GM19193 (cell line): ENCODE data around the gene MIB2.

Source experiments
- POLR2A ChIP-seq: IDR thresholded peaks from 4 replicates; pipeline ENCODE4 v1.6.1; 2011; ENCODE audit not compliant: insufficient read depth, insufficient read length; ENCODE audit errors: extremely low read depth

MIB2 gene

DNA sequence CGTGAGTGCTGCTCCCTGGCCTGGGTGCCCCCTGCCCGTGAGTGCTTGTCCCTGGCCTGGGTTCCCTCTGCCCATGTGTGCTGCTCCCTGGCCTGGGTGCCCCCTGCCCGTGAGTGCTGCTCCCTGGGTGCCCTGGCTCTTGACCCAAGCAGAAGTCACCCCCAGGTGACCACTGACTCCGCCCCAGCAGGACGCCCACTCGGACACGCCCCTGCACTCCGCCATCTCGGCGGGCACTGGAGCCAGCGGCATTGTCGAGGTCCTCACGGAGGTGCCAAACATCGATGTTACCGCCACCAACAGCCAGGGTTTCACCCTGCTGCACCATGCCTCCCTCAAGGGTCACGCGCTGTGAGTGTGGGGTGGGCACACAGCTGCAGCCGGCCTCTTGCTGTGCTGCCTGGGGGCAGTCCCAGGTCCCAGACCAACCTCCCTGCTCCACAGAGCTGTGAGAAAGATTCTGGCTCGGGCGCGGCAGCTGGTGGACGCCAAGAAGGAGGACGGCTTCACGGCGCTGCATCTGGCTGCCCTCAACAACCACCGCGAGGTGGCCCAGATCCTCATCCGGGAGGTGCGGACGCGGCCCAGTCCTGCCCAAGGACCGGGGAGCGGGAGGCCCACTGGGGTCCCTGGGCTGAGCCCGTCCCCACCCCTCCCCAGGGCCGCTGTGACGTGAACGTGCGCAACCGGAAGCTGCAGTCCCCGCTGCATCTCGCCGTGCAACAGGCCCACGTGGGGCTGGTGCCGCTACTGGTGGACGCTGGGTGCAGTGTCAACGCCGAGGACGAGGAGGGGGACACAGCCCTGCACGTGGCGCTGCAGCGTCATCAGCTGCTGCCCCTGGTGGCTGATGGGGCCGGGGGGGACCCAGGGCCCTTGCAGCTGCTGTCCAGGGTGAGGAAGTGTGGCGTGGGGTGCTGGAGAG, 12.8 kb downstream of the MIB2 start:
- TF ChIP-seq POLR2A: no peak

DNA sequence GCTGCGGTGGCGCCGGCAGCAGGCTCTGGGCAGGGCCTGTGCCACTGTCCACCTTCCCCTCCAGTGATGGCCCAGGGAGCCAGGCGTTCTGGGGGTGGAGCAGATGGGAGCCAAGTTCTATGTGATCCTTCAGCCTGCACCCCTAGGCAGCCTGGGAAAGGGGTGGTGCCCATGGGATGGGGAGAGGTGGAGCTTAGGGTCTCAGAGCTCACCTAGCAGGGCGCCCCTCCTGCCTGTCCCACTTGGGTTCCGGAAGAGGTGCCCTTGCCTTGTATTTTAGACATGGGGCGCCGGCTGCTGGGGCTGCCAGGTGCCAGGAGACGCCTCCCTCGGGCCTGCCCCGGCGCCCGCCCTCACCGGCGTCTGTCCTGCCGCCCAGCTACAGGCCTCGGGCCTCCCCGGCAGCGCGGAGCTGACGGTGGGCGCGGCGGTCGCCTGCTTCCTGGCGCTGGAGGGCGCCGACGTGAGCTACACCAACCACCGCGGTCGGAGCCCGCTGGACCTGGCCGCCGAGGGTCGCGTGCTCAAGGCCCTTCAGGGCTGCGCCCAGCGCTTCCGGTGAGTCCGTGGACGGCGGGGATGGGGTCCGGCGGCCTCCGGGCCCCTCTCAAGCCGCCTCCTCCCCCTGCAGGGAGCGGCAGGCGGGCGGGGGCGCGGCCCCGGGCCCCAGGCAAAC, 13.6 kb downstream of the MIB2 start:
- TF ChIP-seq POLR2A: peak; percentile 37

DNA sequence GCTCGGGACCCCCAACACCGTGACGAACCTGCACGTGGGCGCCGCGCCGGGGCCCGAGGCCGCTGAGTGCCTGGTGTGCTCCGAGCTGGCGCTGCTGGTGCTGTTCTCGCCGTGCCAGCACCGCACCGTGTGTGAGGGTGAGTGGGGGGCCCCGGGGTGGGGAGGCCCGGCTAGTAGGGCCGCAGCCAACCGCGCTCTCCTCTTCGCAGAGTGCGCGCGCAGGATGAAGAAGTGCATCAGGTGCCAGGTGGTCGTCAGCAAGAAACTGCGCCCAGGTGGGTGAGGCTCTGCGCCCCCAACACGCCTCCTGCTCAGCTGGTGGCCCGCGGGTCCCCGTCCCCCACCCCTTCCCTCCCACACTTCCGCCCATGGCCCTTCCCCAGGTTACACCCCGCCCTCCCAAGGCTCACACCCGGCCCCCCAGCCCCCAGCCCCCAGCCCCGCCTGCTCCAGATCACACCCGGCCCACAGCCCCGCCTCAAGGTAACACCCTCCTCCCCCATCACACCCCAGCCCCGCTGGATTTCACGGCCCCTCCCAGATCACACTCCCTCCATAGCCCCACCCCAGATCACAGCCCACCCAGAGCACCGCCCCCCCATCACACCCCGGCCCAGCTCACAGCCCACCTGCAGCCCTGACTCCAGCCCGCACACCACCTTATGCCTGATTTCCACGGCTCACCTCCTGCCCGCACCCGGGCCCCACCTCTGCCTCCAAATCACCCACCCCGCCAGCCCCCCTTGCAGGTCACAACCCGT, 14.3 kb downstream of the MIB2 start:
- no peak for TF ChIP-seq POLR2A

DNA sequence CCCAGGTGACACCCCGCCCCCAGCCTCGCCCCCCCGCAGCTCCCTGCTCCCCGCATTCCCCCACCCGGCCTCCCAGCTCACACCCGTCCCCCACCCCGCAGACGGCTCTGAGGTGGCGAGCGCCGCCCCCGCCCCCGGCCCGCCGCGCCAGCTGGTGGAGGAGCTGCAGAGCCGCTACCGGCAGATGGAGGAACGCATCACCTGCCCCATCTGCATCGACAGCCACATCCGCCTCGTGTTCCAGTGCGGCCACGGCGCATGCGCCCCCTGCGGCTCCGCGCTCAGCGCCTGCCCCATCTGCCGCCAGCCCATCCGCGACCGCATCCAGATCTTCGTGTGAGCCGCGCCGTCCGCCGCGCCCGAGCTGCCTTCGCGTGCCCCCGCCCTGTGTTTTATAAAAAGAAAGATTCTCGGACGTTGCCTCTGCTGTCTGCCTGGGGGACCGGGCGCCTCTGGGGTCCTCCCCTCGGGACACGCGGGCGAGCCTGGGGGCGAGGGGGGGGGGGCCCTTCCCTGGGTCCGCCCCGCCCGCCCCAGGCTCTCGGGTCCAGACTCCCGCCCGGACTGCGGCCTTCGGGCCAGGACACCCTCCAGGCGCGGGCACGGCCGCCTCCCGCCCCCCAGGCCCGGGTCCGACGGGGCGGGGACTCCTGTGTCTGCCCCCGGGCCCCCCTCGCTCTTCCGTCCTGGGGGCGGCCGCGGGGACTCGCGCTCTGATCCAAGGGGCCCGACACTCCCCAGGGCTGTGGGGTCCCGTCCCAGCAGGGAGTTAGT, 15.1 kb downstream of the MIB2 start:
- peak; percentile 46 for TF ChIP-seq POLR2A

DNA sequence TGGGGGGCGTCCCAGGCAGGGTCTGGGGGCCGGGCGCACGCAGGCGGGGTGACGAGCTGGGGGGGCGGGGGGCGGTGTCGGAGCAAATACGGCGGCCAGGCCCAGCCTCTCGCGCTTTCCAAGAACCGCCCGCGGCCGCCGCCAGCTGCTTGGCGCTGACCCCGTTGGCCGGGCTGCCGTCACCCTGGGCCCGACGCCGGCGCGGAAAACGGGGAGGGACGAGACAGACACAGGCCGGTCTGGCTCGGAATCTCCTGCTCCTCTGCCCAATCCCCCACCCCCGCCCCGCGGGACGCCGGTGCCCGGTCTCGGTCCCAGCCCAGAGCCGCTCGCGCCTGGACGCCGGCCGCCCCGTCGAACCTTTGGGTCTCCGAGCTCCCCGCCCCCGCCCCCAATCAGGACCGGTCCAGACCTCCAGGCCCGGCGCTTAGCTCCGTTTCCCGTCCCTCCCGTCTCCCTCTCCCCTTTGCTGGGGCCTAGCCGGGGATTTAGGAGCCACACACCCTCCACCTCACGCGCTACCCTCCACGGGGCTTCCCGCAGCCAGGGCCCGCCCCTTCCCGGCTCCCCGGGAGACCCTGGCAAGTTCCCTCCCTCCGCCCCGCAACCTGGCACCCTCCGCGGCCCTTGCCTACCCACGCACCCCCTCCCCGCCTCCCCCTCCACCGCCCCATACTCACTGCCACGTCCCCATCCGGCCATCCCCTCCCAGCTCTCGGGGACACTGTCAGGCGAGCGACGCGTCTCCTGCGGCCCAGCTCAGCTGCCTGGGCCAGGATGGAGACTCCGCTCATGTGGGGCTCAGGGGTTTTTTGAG, 15.9 kb downstream of the MIB2 start:
- no peak for TF ChIP-seq POLR2A

DNA sequence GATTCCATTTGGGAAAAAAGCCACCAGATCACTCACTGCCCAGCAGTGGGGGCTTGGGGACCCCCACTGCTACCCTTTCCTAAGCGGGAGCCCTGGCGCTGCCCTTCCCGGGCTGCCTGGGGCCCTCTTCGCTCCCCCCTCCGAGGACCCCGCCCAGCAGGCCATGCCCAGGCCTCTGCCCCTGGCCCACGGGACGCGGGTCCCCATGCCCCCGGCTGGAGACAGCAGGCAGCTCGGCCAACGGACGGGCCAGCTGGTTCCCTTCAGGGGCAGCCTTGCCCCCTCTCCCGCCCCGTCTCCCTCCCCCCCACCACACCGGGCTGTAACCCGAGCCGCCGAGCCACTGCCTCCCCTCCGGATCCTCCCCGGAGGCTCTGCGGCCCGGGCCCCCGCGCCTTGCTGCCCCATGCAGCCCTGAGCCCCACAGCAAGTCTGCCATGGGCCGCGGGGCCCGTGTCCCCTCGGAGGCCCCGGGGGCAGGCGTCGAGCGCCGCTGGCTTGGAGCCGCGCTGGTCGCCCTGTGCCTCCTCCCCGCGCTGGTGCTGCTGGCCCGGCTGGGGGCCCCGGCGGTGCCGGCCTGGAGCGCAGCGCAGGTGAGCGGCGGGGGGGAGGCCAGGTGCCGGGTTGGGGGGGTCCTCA, 16.6 kb downstream of the MIB2 start, which contains the start of gene MMP23B:
MMP23B (plus strand) TSS at position 392 of the 639 bp plus-strand sequence; CDS start at position 438, 46 bp downstream.
- TF ChIP-seq POLR2A: no peak

DNA sequence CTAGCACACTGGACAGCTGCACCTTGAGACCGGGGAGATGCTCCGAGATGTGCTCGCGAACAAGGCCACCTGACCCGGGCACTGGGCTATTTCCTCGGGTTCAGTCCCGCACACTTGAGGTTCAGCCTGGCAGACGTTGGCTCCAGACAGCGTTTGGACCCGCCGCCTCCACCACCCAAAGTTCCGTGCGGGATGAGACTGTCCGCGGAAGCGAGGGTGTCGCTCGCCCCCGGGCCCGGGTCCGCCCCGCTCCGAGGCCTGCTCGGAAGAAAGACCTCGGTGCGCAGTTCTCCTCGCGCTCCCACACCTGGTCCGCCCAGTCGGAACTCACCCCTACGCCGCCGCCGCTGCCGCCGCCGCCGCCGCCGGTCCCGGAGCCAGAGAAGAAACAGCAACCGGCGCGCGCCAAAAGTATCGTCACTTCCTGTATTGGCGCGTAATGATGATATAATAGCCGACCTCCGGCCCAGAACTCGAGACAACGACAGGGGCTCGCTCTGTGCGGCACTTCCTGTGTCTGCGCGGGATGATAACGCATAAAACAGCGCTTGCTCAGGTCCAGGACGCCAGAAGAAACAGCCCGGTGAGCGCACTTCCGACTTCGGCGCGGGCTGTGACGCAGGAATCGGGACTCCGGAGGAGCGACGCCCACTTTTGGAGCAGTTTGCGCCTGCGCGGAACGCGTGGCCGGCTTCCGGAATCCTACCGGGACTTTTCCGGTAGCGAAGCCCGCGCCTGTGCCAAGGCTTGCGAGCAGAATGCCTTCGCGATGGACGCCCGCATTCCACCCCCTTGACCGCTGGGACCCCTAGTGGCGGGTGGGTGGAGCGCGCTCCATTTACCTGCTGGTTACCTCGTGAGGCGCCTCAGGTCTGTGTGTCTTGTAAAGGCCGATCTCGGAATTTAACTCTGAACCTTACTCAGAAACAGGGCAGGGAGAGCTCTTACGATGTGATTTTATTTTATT, 43.6 kb downstream of the MIB2 start, which contains the start of gene CDK11B:
CDK11B (minus strand) TSS at position 422 of the 967 bp plus-strand sequence. CDS start 1,519 bp downstream, outside the sequence.
- TF ChIP-seq POLR2A: peak; percentile 36

DNA sequence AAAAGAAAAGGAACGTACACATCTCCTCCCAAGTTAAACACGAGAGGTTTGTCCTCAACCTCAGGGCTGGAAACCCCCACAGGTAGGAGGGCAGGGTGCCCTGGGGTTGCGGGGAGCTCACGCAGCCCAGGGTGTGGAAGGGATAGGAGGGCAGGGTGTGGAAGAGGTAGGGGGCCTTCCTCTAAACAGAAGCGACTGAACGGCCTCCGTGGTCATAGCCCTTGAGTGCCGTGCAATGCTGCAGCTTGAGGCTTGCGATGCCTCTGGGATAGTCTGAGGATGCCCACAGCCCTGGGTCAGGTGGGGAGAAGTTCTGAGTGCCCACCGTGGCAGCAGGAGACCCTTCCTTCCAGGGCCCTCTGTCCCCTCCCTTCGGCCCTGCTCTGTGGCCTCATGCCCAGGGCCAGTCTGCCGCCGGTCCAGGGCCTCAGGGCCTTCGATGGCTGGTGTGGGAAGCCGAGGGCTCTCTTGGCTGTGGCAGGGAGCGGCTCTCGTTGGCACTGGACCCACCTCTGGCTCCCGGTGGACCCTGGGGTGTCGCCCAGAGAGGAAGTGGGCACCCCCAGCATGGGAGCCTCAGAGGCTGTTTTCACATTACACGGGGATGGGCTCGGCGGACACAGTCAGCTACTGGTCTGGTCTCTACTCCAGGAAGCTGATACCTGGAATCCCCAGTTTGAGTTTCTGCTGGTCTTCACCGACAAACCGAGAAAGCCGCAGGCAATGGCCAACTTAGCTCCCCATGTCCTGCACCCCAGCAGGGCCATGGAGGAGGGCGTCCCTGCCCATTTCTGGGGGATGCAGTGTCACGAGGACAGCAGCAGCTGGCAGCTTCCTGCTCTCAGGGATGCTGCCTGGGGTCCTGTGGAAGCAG, 49.9 kb downstream of the MIB2 start:
- no peak for TF ChIP-seq POLR2A

DNA sequence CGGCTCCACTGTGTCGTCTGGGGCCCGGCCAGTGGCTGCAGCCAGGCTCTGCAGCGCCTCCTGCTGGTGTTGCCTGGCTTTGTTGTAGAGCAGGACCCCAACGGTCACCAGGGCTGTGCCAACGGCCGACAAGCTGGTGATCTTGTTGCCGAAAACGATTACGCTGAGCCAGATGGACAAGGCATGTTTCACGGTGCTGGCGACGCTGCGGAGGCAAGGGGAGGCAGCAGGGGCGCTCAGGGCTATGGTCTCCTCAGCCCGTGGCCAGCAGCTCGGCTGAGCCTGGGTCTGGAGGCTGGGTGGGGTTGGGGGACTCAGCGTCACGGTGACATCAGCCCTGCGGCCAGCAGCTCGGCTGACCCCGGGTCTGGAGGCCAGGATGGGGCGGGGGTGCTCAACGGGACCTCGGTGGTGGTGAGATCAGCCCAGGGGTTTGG, 50.5 kb downstream of the MIB2 start:
- no peak for TF ChIP-seq POLR2A

DNA sequence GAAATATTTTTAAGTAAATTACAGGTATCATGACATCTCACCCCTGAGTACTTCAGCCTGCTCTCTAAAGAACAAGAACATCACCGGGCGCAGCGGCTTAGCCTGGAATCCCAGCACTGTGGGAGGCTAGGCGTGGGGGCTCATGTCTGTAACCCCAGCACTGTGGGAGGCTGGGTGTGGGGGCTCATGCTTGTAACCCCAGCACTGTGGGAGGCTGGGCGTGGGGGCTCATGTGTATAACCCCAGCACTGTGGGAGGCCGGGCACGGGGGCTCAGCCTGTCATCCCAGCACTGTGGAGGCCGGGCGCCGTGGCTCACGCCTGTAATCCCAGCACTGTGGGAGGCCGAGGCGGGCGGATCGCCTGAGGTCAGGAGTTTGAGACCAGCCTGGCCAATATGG, 51.2 kb downstream of the MIB2 start:
- TF ChIP-seq POLR2A: no peak
